WI38 (cell line): ENCODE measurements around the gene ZMIZ1.

ENCODE experiments used
- H3K4me3 ChIP-seq: 2 replicates; pipeline ENCODE4 v1.5.1; 2011; ENCODE audit warnings: low read depth, mild to moderate bottlenecking, control low read depth, low read length
- TF ChIP-seq, protein P1 (sequence below): IDR thresholded peaks from 2 replicates; pipeline ENCODE4 v1.5.1; 2012; ENCODE audit warnings: low read depth, mild to moderate bottlenecking, control low read depth, low read length

ZMIZ1 gene

GRCh38 chr10:79220307-79220706, 151.5 kb downstream of the ZMIZ1 start:
- TF ChIP-seq, protein P1, sequence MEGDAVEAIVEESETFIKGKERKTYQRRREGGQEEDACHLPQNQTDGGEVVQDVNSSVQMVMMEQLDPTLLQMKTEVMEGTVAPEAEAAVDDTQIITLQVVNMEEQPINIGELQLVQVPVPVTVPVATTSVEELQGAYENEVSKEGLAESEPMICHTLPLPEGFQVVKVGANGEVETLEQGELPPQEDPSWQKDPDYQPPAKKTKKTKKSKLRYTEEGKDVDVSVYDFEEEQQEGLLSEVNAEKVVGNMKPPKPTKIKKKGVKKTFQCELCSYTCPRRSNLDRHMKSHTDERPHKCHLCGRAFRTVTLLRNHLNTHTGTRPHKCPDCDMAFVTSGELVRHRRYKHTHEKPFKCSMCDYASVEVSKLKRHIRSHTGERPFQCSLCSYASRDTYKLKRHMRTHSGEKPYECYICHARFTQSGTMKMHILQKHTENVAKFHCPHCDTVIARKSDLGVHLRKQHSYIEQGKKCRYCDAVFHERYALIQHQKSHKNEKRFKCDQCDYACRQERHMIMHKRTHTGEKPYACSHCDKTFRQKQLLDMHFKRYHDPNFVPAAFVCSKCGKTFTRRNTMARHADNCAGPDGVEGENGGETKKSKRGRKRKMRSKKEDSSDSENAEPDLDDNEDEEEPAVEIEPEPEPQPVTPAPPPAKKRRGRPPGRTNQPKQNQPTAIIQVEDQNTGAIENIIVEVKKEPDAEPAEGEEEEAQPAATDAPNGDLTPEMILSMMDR = no peak
- no peak overlapping the region for H3K4me3 ChIP-seq

DNA sequence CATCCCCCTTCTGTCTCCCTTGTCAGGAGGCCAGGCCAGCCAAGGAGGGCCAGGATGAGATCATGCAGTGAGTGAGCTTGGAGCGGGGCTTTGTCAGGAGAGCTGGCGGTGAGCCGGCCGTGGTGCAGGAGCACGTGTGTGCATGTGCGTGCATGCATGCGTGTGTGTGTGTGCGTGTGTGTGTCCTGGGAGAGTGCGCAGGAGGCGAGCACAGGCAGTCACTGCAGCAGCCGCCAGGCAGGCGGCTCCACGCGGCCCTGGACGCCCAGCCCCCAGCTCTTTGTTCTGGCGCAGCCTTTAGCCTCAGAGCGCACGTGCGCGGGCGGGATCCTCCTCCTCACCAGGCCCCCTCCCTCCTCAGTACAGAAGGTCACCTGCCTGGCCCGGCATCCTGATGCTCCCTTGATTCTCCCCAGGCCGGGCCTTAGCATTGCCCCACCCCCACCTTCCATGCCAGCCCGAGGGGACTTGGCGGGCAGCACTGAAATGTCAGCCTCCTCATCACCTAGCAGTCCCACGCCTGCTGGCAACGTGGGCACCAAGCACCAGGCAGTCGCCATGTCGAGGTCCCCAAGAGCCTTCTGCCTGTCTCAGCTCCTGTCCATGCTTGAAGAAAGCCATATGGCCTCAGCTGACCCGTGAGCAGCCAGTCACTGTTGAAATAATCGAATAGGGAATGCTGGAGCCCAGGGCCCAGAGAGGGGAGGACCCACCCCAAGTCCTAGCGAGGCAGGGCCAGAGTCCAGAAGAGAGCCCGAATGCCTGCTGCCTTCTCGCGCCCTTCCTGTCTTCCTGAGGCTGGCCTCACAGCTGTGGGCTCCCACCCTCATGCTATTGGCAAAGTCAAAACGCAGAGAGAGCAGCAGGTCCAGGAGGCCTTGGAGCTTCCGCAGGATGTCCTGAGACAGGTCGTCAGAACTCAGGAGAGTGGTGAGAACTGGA, 152.6 kb downstream of the ZMIZ1 start:
- H3K4me3 ChIP-seq = no peak overlapping the region
- TF ChIP-seq, protein P1 = no peak

DNA sequence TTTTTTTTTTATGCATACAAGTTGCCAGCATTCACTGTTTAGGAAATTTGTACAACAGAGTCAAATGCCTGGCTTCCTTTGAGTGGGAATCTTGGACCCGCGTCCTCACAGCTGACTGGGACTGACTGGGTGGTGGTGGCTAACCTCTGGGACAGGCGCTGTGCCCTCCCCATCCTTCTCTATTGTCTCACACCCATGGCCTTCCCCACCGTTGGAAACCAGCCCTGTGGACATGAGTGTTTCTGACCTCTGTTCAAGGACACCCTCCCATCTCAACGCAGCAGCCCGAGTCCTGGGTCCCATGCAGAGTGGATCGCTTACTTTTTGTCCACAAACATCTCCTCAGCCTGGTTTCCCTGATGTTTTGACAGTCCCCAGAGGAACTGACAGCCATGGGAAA, 153.4 kb downstream of the ZMIZ1 start:
- TF ChIP-seq, protein P1 = no peak

DNA sequence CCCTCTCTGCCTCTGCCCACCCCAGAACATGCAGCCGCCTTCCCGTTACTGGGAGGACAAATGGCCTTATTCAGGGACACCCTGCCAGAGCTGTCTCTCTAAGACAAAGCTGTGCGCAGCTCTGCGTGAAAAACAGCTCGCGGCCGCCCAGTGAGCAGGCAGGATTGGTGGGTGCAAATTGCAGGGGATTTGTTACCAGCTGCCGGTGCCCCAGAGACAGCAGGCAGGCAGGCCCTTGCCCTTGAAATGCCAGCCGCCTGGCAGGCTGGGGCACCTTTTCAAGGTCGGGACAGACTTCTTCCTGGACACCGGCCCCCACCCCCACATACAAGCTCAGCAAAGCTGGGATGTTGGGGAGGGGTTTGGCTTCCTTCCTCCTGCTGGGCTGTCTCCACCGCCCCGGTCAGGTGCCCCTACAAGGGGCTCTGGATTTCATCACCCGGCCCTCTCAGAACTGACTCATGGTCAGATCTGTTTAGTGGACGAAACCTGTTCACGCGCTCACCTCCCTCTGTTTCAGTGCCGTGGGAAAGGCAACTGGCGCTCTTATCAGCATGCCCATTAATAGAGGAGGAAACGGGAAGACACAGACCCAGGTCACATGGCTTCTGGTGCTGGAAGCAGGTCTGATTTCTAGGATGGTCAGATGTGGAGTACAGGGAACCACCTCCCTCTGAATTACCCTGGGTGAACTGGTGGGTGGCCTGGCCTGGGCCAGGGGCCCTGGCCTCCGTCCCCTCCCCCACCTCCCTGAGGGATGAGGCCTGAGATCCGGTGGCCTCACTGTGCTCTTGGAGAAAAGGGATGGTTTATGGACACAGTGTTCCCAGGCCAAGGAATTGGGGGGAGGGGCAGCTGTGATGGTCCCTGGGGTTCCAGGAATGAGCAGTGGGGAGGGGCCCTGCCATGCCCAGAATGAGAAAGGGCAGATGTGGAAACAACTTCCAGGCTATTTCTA, 154.6 kb downstream of the ZMIZ1 start:
- TF ChIP-seq, protein P1 = no peak
- no peak overlapping the region for H3K4me3 ChIP-seq

More for the DNA sequence above, 153.4 kb downstream of the ZMIZ1 start:
- H3K4me3 ChIP-seq = no peak overlapping the region

- TF ChIP-seq, protein P1 = no peak
- H3K4me3 ChIP-seq = no peak overlapping the region
Measured at GRCh38 chr10:79224263-79224949, 155.6 kb downstream of the ZMIZ1 start.

GRCh38 chr10:79224992-79225391, 156.2 kb downstream of the ZMIZ1 start:
- no peak overlapping the region for H3K4me3 ChIP-seq
- TF ChIP-seq, protein P1 = no peak
